HG02840 (cell line): ENCODE results near the gene LAMA4.
"Not testable (repeated sequence)": the region's sequence is repeated elsewhere in the genome, so short reads cannot be mapped to it uniquely, and the experiment has no call there.

Experiments
- ATAC-seq: cut with Tn5 transposase; IDR thresholded peaks from one replicate; pipeline ENCODE4 v1.9.1; 2021; ENCODE audit warnings: mild to moderate bottlenecking, moderate library complexity, moderate number of reproducible peaks; ENCODE audit not compliant: unreplicated experiment, low FRiP score

LAMA4 gene

DNA sequence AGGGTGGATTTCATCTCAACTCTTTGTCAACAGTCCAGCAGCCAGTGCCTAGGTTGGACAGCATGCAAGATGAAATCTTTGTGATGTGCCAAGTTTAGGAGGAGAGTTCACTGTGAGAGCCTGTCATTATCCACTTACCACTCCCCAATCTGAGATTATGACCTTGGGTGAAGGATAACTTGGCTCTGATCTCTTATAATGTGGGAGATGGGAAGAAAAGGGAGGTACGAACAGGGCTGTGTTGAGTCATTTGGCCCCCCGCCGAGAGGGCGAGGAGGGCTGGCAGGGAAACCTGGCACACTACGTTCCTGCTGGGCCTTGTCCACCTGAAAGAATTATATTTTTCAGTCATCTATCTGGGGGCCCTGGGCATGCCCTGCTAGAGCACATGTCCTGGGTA lies 35.8 kb downstream of the LAMA4 start:
- ATAC-seq: no peak

DNA sequence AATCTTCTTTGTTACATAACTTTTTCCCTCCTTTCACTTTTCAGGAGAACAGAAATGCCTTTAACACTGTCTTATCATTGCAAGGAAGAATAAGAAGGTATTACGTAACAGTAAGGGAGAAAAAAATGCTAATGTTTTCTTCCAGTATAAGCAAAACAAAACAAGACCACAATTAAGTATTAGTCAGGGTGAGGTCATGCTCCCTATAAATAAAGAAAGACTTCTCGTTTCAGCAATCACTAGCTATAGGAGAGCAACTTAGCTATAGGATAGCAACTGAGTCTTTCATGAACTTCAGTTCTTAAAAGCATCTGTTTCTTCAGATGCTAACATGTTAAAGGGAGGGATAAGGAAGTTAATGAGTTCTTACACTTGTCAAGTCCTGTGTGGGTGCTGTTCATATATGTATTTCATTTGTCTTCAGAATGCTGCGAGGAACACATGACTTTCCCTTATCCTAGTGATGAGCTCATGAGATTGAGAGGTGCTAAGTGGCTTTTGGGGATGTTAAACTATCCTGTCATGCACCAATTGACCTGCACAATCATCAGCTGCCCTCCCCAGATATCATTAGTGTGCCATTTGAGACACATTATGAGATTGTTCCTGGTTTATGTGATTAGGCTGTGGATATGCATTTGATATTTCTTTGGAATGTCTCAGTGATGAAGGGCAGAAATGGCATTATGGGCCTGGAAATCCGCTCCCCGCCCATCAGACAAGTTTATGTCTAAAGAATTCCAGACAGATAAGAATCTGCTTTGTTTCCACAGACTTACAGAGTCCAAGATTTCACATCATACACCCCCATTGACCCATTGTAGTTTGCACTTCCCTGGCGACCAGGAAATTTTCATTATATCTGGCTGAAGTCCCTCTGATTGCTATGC lies 37.5 kb downstream of the LAMA4 start:
- no peak for ATAC-seq

- ATAC-seq: no peak
Measured at GRCh38 chr6:112215488-112216284, 38.7 kb downstream of the LAMA4 start.

- no peak for ATAC-seq
Measured at GRCh38 chr6:112214739-112215269, 39.6 kb downstream of the LAMA4 start.

DNA sequence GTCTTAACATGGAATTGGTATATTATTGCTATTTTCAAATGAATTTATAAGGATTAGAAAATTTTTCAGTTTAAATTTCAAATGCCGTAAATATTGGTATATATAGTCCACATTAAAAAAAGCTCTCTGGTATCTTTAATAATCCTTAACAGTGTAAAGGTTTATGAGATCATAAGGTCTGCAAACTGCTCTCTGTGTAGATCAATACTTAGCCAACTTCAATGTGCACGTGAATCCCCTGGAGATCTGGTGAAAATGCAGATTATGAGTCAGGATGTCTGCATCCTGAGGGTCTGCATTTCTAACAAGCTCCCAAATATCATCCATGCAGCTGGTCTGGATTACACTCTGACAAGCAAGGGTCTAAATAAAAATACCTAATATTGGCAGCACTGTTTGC lies 43.5 kb downstream of the LAMA4 start:
- no peak for ATAC-seq

- no peak for ATAC-seq
Measured at GRCh38 chr6:112209131-112209530, 45.2 kb downstream of the LAMA4 start.

- ATAC-seq: no peak
Measured at GRCh38 chr6:112207776-112208175, 46.6 kb downstream of the LAMA4 start.

GRCh38 chr6:112207131-112207530 lies 47.2 kb downstream of the LAMA4 start:
- ATAC-seq: no peak

GRCh38 chr6:112206110-112206458 lies 48.3 kb downstream of the LAMA4 start:
- ATAC-seq: no peak

- no peak for ATAC-seq
Measured at GRCh38 chr6:112205427-112206109, 48.8 kb downstream of the LAMA4 start.

GRCh38 chr6:112204350-112204706 lies 50.0 kb downstream of the LAMA4 start:
- ATAC-seq: no peak

GRCh38 chr6:112203577-112204349 lies 50.6 kb downstream of the LAMA4 start:
- ATAC-seq: no peak

GRCh38 chr6:112202639-112203341 lies 51.6 kb downstream of the LAMA4 start:
- ATAC-seq: no peak

GRCh38 chr6:112200185-112200914 lies 54.0 kb downstream of the LAMA4 start:
- ATAC-seq: not testable (repeated sequence)

DNA sequence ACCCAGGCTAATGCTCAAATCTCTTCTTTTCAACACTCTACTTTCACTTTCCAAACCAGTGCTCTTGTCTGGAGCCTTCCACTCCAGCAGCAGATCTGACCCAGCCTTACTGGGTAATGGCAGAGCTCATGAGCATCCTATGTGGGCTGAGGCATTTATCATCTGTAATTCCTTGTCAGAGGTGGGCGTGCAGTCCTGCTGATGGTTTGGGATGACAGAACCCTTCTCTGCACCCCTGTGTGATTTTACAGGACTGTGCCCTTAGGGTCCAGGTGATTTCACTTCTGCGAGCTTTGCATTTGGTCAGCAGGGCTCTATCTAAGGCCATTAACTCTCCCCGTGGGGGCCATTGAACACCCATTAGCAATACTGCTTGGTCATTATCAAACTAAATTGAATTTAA lies 55.4 kb downstream of the LAMA4 start:
- ATAC-seq: no peak

DNA sequence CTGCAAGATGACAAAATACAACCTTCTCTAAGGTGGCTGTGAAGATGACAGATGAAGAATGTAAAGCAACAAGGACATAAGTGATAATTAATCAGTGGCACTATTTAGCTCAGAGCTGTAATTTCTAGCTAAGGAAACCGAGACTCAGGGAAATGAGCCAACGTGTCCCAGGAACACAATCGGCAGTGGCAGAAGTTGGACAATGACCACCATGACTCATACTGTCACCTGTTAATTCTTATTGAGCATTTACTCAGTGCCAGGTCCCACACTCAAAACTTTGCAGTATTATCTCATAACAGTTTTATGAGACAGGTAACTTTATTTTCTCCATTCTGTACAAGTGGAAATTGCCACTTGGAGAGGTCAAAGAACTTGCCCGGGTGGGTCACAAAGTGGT lies 55.8 kb downstream of the LAMA4 start:
- no peak for ATAC-seq

- ATAC-seq: no peak
Measured at GRCh38 chr6:112197636-112198035, 56.7 kb downstream of the LAMA4 start.

- no peak for ATAC-seq
Measured at GRCh38 chr6:112196306-112196705, 58.1 kb downstream of the LAMA4 start.

DNA sequence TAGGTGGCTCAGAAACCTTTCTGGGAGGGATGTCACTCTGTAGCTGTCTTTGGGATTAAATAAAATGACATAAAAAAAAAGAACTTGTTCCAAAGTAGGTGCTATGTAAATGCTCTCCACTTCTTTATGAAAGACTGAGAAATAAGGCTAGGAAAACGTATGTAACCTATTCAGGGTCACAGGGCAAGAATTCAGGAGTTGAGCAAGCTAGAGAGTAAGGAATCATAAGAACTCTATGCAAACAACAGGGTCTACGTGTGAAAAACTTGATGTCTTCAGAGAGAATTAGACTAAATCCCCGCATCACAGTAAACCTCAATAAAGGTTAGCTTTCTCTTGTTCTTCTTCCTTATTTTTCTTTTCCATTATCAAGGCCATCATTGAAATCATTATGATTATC lies 59.2 kb downstream of the LAMA4 start:
- no peak for ATAC-seq
